Ovary (tissue), 9 donors: ENCODE data around the gene GPR37. TPM values are rescaled to one million over a fixed set of nuclear protein-coding genes. Genes with fewer than 3 reads are reported as not detected.

Experiments
- DNase-seq, 5 donors: peaks; one replicate each; pipeline ENCODE4 v3.0.0-alpha.2; 2019 to 2020
- H3K27ac ChIP-seq, 2 donors: fragments of 200-600 bp; one replicate each; pipeline versions ENCODE4 v1.5.1 to v1.8.0; 2019 to 2022
- H3K27me3 ChIP-seq: fragments of 200-600 bp; one replicate; pipeline ENCODE4 v1.8.0; 2022
- H3K36me3 ChIP-seq: fragments of 200-600 bp; sonication (generic); one replicate; pipeline ENCODE4 v1.5.1; 2019
- H3K4me1 ChIP-seq: one replicate; pipeline ENCODE4 v1.8.1; 2013; ENCODE audit warnings: mild to moderate bottlenecking, moderate library complexity; ENCODE audit not compliant: insufficient read depth
- H3K4me3 ChIP-seq: fragments of 200-600 bp; sonication (generic); one replicate; pipeline ENCODE4 v1.5.1; 2017
- H3K9me3 ChIP-seq, 2 donors: fragments of 200-600 bp in 1 of 2; sonication (generic) in 1 of 2; one replicate each; pipeline versions ENCODE4 v1.5.1 to v1.8.1; 2013 to 2019; ENCODE audit warnings: mild to moderate bottlenecking in 1 of 2, moderate library complexity in 1 of 2
- EP300 ChIP-seq: sonication (generic); formaldehyde crosslinking; IDR thresholded peaks from one replicate; pipeline ENCODE4 v1.6.1; 2017; ENCODE audit warnings: antibody characterized with exemption
- POLR2A ChIP-seq: fragments of 450-650 bp; IDR thresholded peaks from one replicate; pipeline ENCODE4 v1.6.1; 2017; ENCODE audit warnings: antibody characterized with exemption, mild to moderate bottlenecking, moderate library complexity
- WGBS, 3 donors: extraction: QIAGEN DNeasy Blood & Tissue Kit in 1 of 3; methylation state at CpG; one replicate each; pipeline versions ENCODE4 v1.1.5 to v1.1.7; 2013 to 2017; 5-methylcytosine and 5-hydroxymethylcytosine counted together
- intact Hi-C, 4 donors: fragments of 100-400 bp; cut with DNase I; formaldehyde crosslinking; loops; one replicate each; pipeline versions ENCODE4 v1.11.0 to v1.15.1; 2022 to 2023
- polyA plus RNA-seq, 2 donors: library from polyadenylated mRNA; stranded (reverse); fragments of 200-250 nt in 1 of 2; fragments of 350-450 nt in 1 of 2; fragmentation: Illumina TruSeq in 1 of 2; extraction: RNeasy Lipid Tissue Mini Kit (QIAGEN cat#74804) in 1 of 2; gene quantifications; one replicate each; pipeline ENCODE4 v1.2.3, GENCODE V29; 2013 to 2014
- total RNA-seq, 7 donors: library from RNA; depleted of rRNA in 2 of 7; stranded (reverse); fragments of >200 nt in 2 of 7; fragmentation: NEBNext Ultra II Directional in 3 of 7; extraction: Animal tissue kit (Norgen Biotek cat#: 25700) in 3 of 7; gene quantifications; one replicate each; pipeline versions ENCODE4 v1.1.0 to v1.2.4, GENCODE V29; 2016 to 2023
- TF ChIP-seq, protein P1 (sequence below), 3 donors: fragments of 450-650 bp in 2 of 3; fragments of 200-600 bp in 1 of 3; IDR thresholded peaks; one replicate each; pipeline versions ENCODE4 v1.5.1 to v1.8.0; 2016 to 2022; ENCODE audit warnings: antibody characterized with exemption in 3 of 3, mild to moderate bottlenecking in 1 of 3
- donor health status: DM: no; HTN: no; CAD: no; lungs with moderate emphysema.
- donor health status: DM: no; HTN: no; CAD: no.
- donor health status: Bipolar disorder and iron deficiency.
- donor health status: DM: yes; HTN: yes; CAD: no.
- donor health status: DM: no; HTN: no; CAD: no.
- donor health status: DM: yes; HTN: yes; CAD: no.

Gene GPR37
- total and polyA plus RNA-seq, 9 donors = 0.08 to 2.1 (median 0.22) TPM; not detected in 1

DNA sequence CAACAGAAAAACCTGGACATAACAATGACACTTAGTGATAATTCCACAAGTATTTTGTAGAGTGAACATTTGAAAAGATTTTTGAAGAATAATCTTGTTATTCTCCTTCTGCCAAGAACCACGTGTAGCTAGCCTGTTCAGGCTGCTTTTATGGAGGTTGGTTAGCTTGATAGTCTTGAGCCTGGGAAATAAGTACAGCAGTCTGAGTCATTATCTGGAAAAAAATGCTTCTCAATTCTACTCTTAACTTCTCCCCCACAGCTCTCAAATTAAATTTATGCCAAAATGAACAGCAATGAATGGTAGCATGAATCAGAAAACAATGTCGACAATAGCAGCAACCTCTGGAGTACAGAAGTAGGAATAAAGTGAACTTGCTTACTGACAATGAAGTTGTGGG, 63.2 kb downstream of the GPR37 start:
- 27 to 35% (median 28%) methylated on average over 2 of the region's 2 CpGs for WGBS, 3 donors
- no peak overlapping the region for H3K27ac ChIP-seq

DNA sequence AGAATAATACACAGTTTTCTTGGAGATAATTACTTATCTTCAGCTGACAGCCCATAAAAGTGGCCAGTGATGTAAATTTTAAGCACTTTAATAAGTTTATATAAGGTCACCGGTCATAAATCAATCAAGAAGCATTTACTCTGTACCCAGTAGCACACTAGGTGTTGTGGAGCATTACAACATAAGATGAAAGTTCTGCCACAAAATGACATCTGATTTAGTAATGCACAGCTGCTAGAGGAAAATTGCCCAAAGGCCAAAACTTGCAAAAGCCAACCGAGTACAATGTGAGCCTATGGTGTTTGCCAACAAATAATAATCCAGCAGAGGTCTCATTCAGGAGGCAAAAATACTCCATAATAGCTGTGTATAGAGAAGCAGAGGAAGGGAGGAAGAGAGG, 63.6 kb downstream of the GPR37 start:
- intact Hi-C loops = no loop called here
- H3K27me3 ChIP-seq = no peaks in the 10 kb centered on the region
- no peak overlapping the region for H3K27ac ChIP-seq
- WGBS, 3 donors = 58 to 62% (median 58%) methylated on average over 2 of the region's 2 CpGs
- DNase-seq = no peak
- no peaks in the 10 kb centered on the region for H3K36me3 ChIP-seq
- TF ChIP-seq, protein P1, sequence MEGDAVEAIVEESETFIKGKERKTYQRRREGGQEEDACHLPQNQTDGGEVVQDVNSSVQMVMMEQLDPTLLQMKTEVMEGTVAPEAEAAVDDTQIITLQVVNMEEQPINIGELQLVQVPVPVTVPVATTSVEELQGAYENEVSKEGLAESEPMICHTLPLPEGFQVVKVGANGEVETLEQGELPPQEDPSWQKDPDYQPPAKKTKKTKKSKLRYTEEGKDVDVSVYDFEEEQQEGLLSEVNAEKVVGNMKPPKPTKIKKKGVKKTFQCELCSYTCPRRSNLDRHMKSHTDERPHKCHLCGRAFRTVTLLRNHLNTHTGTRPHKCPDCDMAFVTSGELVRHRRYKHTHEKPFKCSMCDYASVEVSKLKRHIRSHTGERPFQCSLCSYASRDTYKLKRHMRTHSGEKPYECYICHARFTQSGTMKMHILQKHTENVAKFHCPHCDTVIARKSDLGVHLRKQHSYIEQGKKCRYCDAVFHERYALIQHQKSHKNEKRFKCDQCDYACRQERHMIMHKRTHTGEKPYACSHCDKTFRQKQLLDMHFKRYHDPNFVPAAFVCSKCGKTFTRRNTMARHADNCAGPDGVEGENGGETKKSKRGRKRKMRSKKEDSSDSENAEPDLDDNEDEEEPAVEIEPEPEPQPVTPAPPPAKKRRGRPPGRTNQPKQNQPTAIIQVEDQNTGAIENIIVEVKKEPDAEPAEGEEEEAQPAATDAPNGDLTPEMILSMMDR (IDR thresholded peaks at IDR 0.05) = no peak
- TF ChIP-seq POLR2A (no peak), EP300 (no peak)
- no peaks in the 10 kb centered on the region for H3K4me1 ChIP-seq
- H3K4me3 ChIP-seq = no peak overlapping the region
- H3K9me3 ChIP-seq = no peaks in the 10 kb centered on the region

More for the DNA sequence above, 63.2 kb downstream of the GPR37 start:
- TF ChIP-seq EP300 = no peak
- TF ChIP-seq, protein P1 (IDR thresholded peaks at IDR 0.05) = no peak
- TF ChIP-seq POLR2A = no peak
- intact Hi-C loops = no loop called here
- no peaks in the 10 kb centered on the region for H3K36me3 ChIP-seq
- DNase-seq = no peak
- H3K4me3 ChIP-seq = no peak overlapping the region
- H3K4me1 ChIP-seq = no peaks in the 10 kb centered on the region
- no peaks in the 10 kb centered on the region for H3K27me3 ChIP-seq
- no peaks in the 10 kb centered on the region for H3K9me3 ChIP-seq

DNA sequence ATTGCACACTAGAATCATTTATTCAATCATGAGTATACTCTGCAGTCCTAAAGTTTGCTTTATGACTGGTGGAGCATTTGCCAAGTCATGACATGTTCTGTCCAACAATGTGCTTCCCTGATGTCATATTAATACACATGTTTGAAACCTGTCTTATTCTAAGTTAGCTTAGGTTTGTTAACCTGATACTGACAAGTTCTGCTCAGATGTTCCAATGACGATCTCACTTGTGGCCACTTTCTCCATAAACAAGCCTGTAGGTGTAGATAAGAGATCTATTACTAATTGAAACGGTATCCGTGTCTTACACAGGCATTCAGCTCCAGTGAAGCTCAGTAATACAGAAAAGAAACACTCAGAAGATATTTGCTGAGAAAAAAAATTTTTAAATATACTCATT, 64.9 kb downstream of the GPR37 start:
- no peaks in the 10 kb centered on the region for H3K36me3 ChIP-seq
- intact Hi-C loops = no loop called here
- TF ChIP-seq POLR2A = no peak
- no peak for TF ChIP-seq EP300
- TF ChIP-seq, protein P1 (IDR thresholded peaks at IDR 0.05) = no peak
- H3K27me3 ChIP-seq = no peaks in the 10 kb centered on the region
- H3K4me3 ChIP-seq = no peak overlapping the region
- no peak overlapping the region for H3K27ac ChIP-seq
- WGBS, 3 donors = 65 to 72% (median 70%) methylated on average over 3 of the region's 3 CpGs
- no peaks in the 10 kb centered on the region for H3K4me1 ChIP-seq
- no peak for DNase-seq
- no peaks in the 10 kb centered on the region for H3K9me3 ChIP-seq

DNA sequence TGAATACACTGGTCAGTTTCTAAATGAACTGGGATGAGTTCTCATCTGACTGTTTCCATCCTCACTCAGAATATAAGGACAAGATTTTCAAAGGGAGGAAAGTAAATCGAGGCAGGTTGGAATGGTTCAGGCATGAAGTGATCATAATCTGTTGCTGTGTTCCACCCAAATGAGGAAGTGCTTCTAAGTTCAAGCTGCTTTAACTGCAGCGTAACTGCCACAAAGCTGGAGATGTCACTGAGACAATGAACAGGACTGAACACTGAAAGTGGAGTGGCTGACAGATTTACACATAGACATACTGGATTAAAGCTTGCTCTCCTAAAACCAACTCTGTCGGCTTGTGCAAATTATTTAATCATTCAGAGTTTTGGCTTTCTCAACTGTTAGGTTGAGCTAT, 66.6 kb downstream of the GPR37 start:
- no peak overlapping the region for H3K4me3 ChIP-seq

More for the DNA sequence above, 66.6 kb downstream of the GPR37 start:
- H3K27ac ChIP-seq = no peak overlapping the region
- no peaks in the 10 kb centered on the region for H3K36me3 ChIP-seq
- H3K27me3 ChIP-seq = no peaks in the 10 kb centered on the region
- TF ChIP-seq POLR2A = no peak
- TF ChIP-seq, protein P1 (IDR thresholded peaks at IDR 0.05) = no peak
- TF ChIP-seq EP300 = no peak
- no peaks in the 10 kb centered on the region for H3K9me3 ChIP-seq
- DNase-seq = no peak
- intact Hi-C loops = no loop called here
- WGBS, 3 donors = 72 to 77% (median 74%) methylated on average over 3 of the region's 3 CpGs
- no peaks in the 10 kb centered on the region for H3K4me1 ChIP-seq
